Tibial artery (tissue), 4 donors: ENCODE measurements around the gene NDUFC1.

ENCODE experiments used
- DNase-seq, 2 donors: peaks; one replicate each; pipeline ENCODE4 v3.0.0-alpha.2; 2019
- H3K27ac ChIP-seq, 2 donors: fragments of 200-600 bp; sonication (generic) in 1 of 2; 1 replicate in 1 of 2; 2 replicates in 1 of 2; pipeline ENCODE4 v1.5.1; 2018 to 2019; ENCODE audit warnings: mild to moderate bottlenecking in 1 of 2
- H3K27me3 ChIP-seq, 2 donors: fragments of 200-600 bp; sonication (generic) in 1 of 2; one replicate each; pipeline versions ENCODE4 v1.5.1 to v1.6.0; 2016 to 2019
- H3K36me3 ChIP-seq, 3 donors: fragments of 200-600 bp; sonication (generic) in 2 of 3; one replicate each; pipeline ENCODE4 v1.5.1; 2016 to 2019; ENCODE audit warnings: mild to moderate bottlenecking in 2 of 3
- H3K4me1 ChIP-seq, 4 donors: fragments of 200-600 bp; sonication (generic) in 2 of 4; 1 replicate in 3 of 4; 2 replicates in 1 of 4; pipeline ENCODE4 v1.5.1; 2016 to 2019
- H3K4me3 ChIP-seq, 2 donors: fragments of 200-600 bp; sonication (generic) in 1 of 2; 1 replicate in 1 of 2; 2 replicates in 1 of 2; pipeline ENCODE4 v1.5.1; 2018 to 2019; ENCODE audit warnings: mild to moderate bottlenecking in 2 of 2
- H3K9me3 ChIP-seq, 3 donors: fragments of 200-600 bp; sonication (generic) in 1 of 3; one replicate each; pipeline ENCODE4 v1.5.1; 2016 to 2019
- CTCF ChIP-seq, 2 experiments: fragments of 200-600 bp in 1 of 2; fragments of 450-650 bp in 1 of 2; IDR thresholded peaks; one replicate each; pipeline ENCODE4 v1.5.1; 2017 to 2019; ENCODE audit warnings: antibody characterized with exemption in 2 of 2, mild to moderate bottlenecking in 1 of 2, moderate library complexity in 1 of 2
- intact Hi-C: fragments of 100-400 bp; cut with DNase I; formaldehyde crosslinking; loops from one replicate; pipeline ENCODE4 v1.15.0; 2023; ENCODE audit warnings: low total_unique reads

Gene NDUFC1

GRCh38 chr4:139246166-139246565, 56.1 kb downstream of the NDUFC1 start:
- H3K4me1 ChIP-seq: peaks cover 0 to 60% (median 16%) of the 10 kb centered on the region in 4 donors
- peak overlapping the region; percentile 19 to 31 for H3K27ac ChIP-seq
- H3K9me3 ChIP-seq: no peaks in the 10 kb centered on the region
- intact Hi-C loops: no loop called here
- TF ChIP-seq CTCF (IDR thresholded peaks at IDR 0.05): no peak
- no peak overlapping the region for H3K4me3 ChIP-seq
- H3K36me3 ChIP-seq: no peaks in the 10 kb centered on the region
- H3K27me3 ChIP-seq: no peaks in the 10 kb centered on the region
- no peak for DNase-seq

GRCh38 chr4:139245590-139245989, 56.7 kb downstream of the NDUFC1 start:
- Histone ChIP-seq H3K4me1 (peaks cover 0 to 60% (median 16%) of the 10 kb centered on the region in 4 donors), H3K27ac (peak overlapping the region; percentile 19 to 31), H3K27me3 (no peaks in the 10 kb centered on the region), H3K4me3 (no peak overlapping the region), H3K36me3 (no peaks in the 10 kb centered on the region), H3K9me3 (no peaks in the 10 kb centered on the region)
- intact Hi-C loops: no loop called here
- DNase-seq: no peak
- no peak for TF ChIP-seq CTCF (IDR thresholded peaks at IDR 0.05)

GRCh38 chr4:139243448-139244365, 58.6 kb downstream of the NDUFC1 start:
- peaks cover 0 to 53% (median 16%) of the 10 kb centered on the region in 4 donors for H3K4me1 ChIP-seq
- H3K4me3 ChIP-seq: no peak overlapping the region
- no peaks in the 10 kb centered on the region for H3K27me3 ChIP-seq
- H3K27ac ChIP-seq: peak overlapping the region; percentile 71 to 72
- no peak for TF ChIP-seq CTCF (IDR thresholded peaks at IDR 0.05)
- H3K36me3 ChIP-seq: no peaks in the 10 kb centered on the region
- peak in 1 of 2 donors; percentile 64 for DNase-seq
- H3K9me3 ChIP-seq: no peaks in the 10 kb centered on the region
- intact Hi-C loops: no loop called here

- H3K4me3 ChIP-seq: no peak overlapping the region
- H3K27ac ChIP-seq: peak overlapping the region; percentile 71 to 72
- H3K27me3 ChIP-seq: no peaks in the 10 kb centered on the region
- no peak for TF ChIP-seq CTCF (IDR thresholded peaks at IDR 0.05)
- DNase-seq: no peak
- H3K4me1 ChIP-seq: peaks cover 0 to 42% (median 16%) of the 10 kb centered on the region in 4 donors
- H3K36me3 ChIP-seq: no peaks in the 10 kb centered on the region
- intact Hi-C loops: no loop called here
- H3K9me3 ChIP-seq: no peaks in the 10 kb centered on the region
Observed at GRCh38 chr4:139242511-139243051, 59.7 kb downstream of the NDUFC1 start.

- intact Hi-C loops: no loop called here
- DNase-seq: no peak
- H3K4me1 ChIP-seq: peaks cover 0 to 42% (median 16%) of the 10 kb centered on the region in 4 donors
- TF ChIP-seq CTCF (IDR thresholded peaks at IDR 0.05): no peak
- no peak overlapping the region for H3K4me3 ChIP-seq
- no peaks in the 10 kb centered on the region for H3K9me3 ChIP-seq
- H3K27ac ChIP-seq: no peak overlapping the region
- H3K36me3 ChIP-seq: no peaks in the 10 kb centered on the region
- no peaks in the 10 kb centered on the region for H3K27me3 ChIP-seq
Observed at GRCh38 chr4:139241784-139242151, 60.5 kb downstream of the NDUFC1 start.
